HG03108 (cell line): Measurements from ENCODE around the gene CFAP47.
"Not testable (repeated sequence)": the region's sequence is repeated elsewhere in the genome, so short reads cannot be mapped to it uniquely, and the experiment has no call there.

Experiments used
- ATAC-seq: cut with Tn5 transposase; IDR thresholded peaks from one replicate; pipeline ENCODE4 v1.9.1; 2021; ENCODE audit warnings: moderate library complexity; ENCODE audit not compliant: unreplicated experiment

The CFAP47 gene

GRCh38 chrX:35919536-35920309 is at the start of gene CFAP47:
CFAP47 (plus strand) TSS chrX:35919734; CDS start chrX:35919800, 66 bp downstream.
- no peak for ATAC-seq

GRCh38 chrX:35880601-35881000 is 38.9 kb upstream of the CFAP47 start:
- ATAC-seq: no peak

GRCh38 chrX:35886135-35886534 is 33.4 kb upstream of the CFAP47 start:
- no peak for ATAC-seq

- ATAC-seq: no peak
Observed at GRCh38 chrX:35890699-35891098, 28.8 kb upstream of the CFAP47 start.

GRCh38 chrX:35986816-35987215 is 67.3 kb downstream of the CFAP47 start:
- ATAC-seq: not testable (repeated sequence)

GRCh38 chrX:36007207-36007606 is 87.7 kb downstream of the CFAP47 start:
- no peak for ATAC-seq

GRCh38 chrX:36019125-36019524 is 99.6 kb downstream of the CFAP47 start:
- no peak for ATAC-seq

- ATAC-seq: no peak
Observed at GRCh38 chrX:36035550-36035949, 116.0 kb downstream of the CFAP47 start.

- no peak for ATAC-seq
Observed at GRCh38 chrX:36062778-36063177, 143.2 kb downstream of the CFAP47 start.

- ATAC-seq: no peak
Observed at GRCh38 chrX:36071061-36071460, 151.5 kb downstream of the CFAP47 start.

- not testable (repeated sequence) for ATAC-seq
Observed at GRCh38 chrX:36075009-36075408, 155.5 kb downstream of the CFAP47 start.

GRCh38 chrX:36083256-36083655 is 163.7 kb downstream of the CFAP47 start:
- ATAC-seq: no peak

GRCh38 chrX:36087366-36087765 is 167.8 kb downstream of the CFAP47 start:
- ATAC-seq: no peak

GRCh38 chrX:36088939-36089338 is 169.4 kb downstream of the CFAP47 start:
- not testable (repeated sequence) for ATAC-seq

- no peak for ATAC-seq
Observed at GRCh38 chrX:36102425-36102824, 182.9 kb downstream of the CFAP47 start.

- no peak for ATAC-seq
Observed at GRCh38 chrX:36116222-36116621, 196.7 kb downstream of the CFAP47 start.

- no peak for ATAC-seq
Observed at GRCh38 chrX:36159254-36159653, 239.7 kb downstream of the CFAP47 start.

- no peak for ATAC-seq
Observed at GRCh38 chrX:36160081-36160480, 240.5 kb downstream of the CFAP47 start.

- ATAC-seq: no peak
Observed at GRCh38 chrX:36198575-36198974, 279.0 kb downstream of the CFAP47 start.

GRCh38 chrX:36199928-36200327 is 280.4 kb downstream of the CFAP47 start:
- no peak for ATAC-seq

GRCh38 chrX:36214924-36215323 is 295.4 kb downstream of the CFAP47 start:
- ATAC-seq: no peak

GRCh38 chrX:36218801-36219200 is 299.3 kb downstream of the CFAP47 start:
- ATAC-seq: no peak
